ENCODE results near the gene FKBP4. TPM values are rescaled to one million over a fixed set of nuclear protein-coding genes. Genes with fewer than 3 reads are reported as not detected.

FKBP4 gene
- total RNA-seq, 2 donors from 2014 or later, result 25.6 to 29.2 TPM

DNA sequence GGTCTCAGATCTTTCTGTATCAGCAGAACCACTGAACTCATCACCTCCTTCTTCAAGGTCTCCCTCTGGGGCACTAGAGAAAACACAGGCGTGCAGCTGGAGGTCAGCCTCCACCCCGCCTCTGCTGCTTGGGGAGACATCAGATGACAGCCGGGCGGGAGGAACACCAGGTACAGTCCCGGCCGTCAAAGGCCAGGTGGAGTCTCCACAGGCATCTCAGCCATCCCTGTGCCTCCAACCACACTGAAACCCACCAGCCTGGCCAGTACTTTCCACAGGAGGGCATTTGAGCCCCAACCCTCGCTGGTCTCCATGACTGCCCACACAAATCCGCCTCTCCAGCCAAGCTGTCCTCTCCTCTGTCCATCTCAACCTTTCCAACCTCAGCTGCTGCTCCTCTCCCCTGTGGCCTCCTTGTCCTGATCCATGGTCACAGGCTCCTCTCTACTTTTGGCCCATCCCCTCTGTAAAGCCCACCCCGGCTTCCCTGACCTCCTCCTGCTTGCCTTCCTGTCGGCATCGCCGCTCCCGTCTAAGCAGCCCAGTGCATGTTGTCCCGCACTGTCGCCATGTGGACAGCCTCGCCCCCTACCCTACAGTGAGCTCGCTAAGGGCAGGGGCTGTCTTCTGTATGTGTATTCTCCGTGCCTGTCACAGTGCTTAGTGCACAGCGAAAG, 21.4 kb upstream of the FKBP4 start:
- Histone ChIP-seq H3K36me3 (no peaks in the 10 kb centered on the region), H3K4me1 (peaks cover 0 to 7% of the 10 kb centered on the region in 2 donors), H3K27me3 (no peaks in the 10 kb centered on the region), H3K4me3 (no peak overlapping the region), H3K27ac (no peak overlapping the region), H3K9me3 (no peaks in the 10 kb centered on the region)
- DNase-seq (ENCODE audit: low spot score), result no peak
- TF ChIP-seq, protein P1, sequence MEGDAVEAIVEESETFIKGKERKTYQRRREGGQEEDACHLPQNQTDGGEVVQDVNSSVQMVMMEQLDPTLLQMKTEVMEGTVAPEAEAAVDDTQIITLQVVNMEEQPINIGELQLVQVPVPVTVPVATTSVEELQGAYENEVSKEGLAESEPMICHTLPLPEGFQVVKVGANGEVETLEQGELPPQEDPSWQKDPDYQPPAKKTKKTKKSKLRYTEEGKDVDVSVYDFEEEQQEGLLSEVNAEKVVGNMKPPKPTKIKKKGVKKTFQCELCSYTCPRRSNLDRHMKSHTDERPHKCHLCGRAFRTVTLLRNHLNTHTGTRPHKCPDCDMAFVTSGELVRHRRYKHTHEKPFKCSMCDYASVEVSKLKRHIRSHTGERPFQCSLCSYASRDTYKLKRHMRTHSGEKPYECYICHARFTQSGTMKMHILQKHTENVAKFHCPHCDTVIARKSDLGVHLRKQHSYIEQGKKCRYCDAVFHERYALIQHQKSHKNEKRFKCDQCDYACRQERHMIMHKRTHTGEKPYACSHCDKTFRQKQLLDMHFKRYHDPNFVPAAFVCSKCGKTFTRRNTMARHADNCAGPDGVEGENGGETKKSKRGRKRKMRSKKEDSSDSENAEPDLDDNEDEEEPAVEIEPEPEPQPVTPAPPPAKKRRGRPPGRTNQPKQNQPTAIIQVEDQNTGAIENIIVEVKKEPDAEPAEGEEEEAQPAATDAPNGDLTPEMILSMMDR (IDR thresholded peaks at IDR 0.05), result no peak

DNA sequence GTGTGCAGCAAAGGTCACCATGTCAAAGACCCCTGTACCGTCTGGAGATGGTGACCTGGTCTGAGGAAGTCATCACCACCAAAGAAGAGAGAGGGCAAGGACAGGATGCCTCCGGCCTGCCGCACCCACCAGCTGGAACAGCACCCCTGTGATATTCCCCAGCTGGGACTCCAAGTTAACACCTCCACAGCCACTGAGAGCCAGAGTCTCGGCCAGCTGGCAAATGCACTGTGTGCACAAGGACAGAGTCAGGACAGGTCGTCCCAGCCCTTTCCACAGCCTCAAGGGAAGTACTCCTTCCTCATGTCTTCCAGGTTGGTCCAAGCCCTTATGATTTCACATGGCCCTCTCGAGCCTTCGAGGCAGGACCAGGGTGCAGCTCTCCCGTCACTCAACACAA, 19.3 kb upstream of the FKBP4 start:
- Histone ChIP-seq H3K4me1 (peaks cover 0 to 7% of the 10 kb centered on the region in 2 donors), H3K4me3 (no peak overlapping the region), H3K27me3 (no peaks in the 10 kb centered on the region), H3K9me3 (no peaks in the 10 kb centered on the region), H3K36me3 (no peaks in the 10 kb centered on the region), H3K27ac (no peak overlapping the region)
- DNase-seq (ENCODE audit: low spot score), result no peak
- TF ChIP-seq, protein P1 (IDR thresholded peaks at IDR 0.05), result no peak

DNA sequence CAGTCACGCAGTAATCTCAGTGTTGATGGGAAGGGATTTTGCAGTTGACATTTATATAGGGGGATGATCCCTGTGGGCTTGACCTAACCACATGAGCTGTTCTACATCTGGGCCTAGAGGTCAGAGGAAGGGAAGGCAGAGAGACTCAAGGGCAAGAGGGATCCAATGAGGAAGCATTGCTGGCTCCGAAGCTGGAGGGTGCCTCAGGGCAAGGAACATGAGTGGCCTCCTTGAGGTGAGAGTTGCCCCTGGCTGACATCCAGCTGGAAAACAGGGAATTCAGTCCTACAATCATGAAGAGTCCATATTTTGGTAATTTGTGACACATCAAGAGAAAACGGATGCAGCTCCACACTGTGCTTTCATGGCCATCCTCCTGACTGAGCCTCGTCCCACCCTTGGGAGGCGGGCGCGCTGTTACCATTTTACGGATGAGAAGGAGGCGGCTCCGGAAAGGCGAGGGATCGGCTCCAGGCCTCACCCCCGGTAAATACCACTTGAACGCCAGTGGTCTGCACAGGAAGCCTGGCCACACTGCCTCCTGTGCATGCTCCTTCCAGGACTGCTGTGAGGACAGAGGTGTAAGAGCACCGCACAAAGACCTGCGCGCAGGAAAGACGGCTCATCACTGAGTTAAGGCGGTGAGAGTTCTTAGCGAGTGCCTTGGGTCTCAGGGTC, 18.5 kb upstream of the FKBP4 start:
- Histone ChIP-seq H3K27me3 (no peaks in the 10 kb centered on the region), H3K9me3 (no peaks in the 10 kb centered on the region), H3K4me3 (no peak overlapping the region), H3K4me1 (peaks cover 0 to 7% of the 10 kb centered on the region in 2 donors), H3K27ac (no peak overlapping the region), H3K36me3 (no peaks in the 10 kb centered on the region)
- TF ChIP-seq, protein P1 (IDR thresholded peaks at IDR 0.05), result no peak
- DNase-seq (ENCODE audit: low spot score), result no peak

DNA sequence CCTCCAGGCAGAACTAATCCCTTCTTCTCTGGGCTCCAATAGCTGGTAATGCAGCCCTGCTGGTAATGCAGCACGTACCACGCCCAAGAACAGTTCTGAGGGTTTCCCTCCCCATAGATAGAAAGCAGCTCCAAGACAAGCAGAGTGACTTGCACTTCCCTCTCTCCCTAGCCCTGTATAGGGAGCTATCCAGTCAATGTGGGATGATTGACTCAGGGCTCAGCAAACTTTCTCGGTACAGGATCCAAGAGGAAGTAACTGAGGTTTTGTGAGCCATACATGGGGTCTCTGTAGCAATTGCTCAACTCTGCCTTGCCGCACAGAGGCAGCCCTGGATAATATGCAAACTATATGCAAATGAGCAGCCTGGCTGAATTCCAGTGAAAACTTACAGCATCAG, 15.5 kb upstream of the FKBP4 start:
- Histone ChIP-seq H3K27me3 (no peaks in the 10 kb centered on the region), H3K36me3 (no peaks in the 10 kb centered on the region), H3K4me3 (no peak overlapping the region), H3K27ac (no peak overlapping the region), H3K9me3 (no peaks in the 10 kb centered on the region), H3K4me1 (peaks cover 0 to 17% of the 10 kb centered on the region in 2 donors)
- TF ChIP-seq, protein P1 (IDR thresholded peaks at IDR 0.05), result no peak
- no peak for DNase-seq (ENCODE audit: low spot score)

DNA sequence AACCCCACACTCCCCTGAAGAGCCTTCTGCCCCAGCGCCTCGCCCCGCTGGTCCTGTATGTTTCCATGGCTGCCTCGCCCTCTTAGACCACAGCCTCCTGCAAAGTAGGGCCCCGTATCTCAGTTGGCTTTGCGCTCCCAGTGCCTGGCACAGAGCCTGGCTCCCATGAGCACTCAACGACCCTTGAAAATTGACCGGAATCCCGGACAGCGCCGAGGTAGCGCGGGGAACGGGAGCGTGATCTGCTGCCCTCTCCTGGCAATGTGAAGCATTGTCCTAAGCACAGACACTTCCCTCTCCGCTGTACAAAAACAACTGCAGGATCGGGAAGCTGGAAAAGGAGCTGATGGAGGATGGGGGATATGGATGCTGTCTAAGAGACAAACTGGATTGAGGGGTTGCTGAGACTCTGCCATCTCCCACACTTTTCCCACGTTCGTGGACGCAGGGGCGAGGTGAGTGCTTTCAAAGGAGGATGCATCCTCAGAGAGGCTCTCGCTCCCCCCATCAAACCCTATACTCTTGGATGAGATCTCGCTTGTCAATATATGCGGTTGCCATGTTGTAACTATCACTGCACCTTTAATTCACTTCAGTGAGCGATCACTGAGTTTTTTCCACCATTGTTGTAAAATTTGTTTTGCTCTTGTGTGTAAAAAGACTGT, 10.7 kb upstream of the FKBP4 start:
- peak overlapping the region in 1 of 2 donors; percentile 18 for H3K4me3 ChIP-seq
- H3K27ac ChIP-seq, result no peak overlapping the region
- TF ChIP-seq, protein P1 (IDR thresholded peaks at IDR 0.05), result peak; percentile 77 to 96
- H3K9me3 ChIP-seq, result no peaks in the 10 kb centered on the region
- H3K36me3 ChIP-seq, result no peaks in the 10 kb centered on the region
- DNase-seq (ENCODE audit: low spot score), result no peak
- H3K4me1 ChIP-seq, result peaks cover 0 to 11% of the 10 kb centered on the region in 2 donors
- no peaks in the 10 kb centered on the region for H3K27me3 ChIP-seq
